Uterus (tissue), 4 donors: ENCODE data around the gene HMX3. TPM values are rescaled to one million over a fixed set of nuclear protein-coding genes. Genes with fewer than 3 reads are reported as not detected.

Source experiments
- DNase-seq, 2 donors: peaks; one replicate each; pipeline ENCODE4 v3.0.0-alpha.2; 2019 to 2020
- H3K27ac ChIP-seq, 2 donors: fragments of 200-600 bp; sonication (generic); 1 replicate in 1 of 2; 2 replicates in 1 of 2; pipeline ENCODE4 v1.5.1; 2016 to 2018
- H3K27me3 ChIP-seq, 2 donors: fragments of 200-600 bp; sonication (generic); one replicate each; pipeline ENCODE4 v1.5.1; 2018 to 2019; ENCODE audit warnings: control low read depth in 1 of 2
- H3K36me3 ChIP-seq, 2 donors: fragments of 200-600 bp; sonication (generic); one replicate each; pipeline ENCODE4 v1.5.1; 2019; ENCODE audit warnings: control low read depth in 1 of 2
- H3K4me1 ChIP-seq, 2 donors: fragments of 200-600 bp; sonication (generic); one replicate each; pipeline ENCODE4 v1.5.1; 2018 to 2019; ENCODE audit warnings: control low read depth in 1 of 2
- H3K4me3 ChIP-seq, 2 donors: fragments of 200-600 bp; sonication (generic); 1 replicate in 1 of 2; 2 replicates in 1 of 2; pipeline ENCODE4 v1.5.1; 2018 to 2019; ENCODE audit warnings: mild to moderate bottlenecking in 1 of 2
- H3K9me3 ChIP-seq, 2 donors: fragments of 200-600 bp; sonication (generic); one replicate each; pipeline ENCODE4 v1.5.1; 2019; ENCODE audit warnings: control low read depth in 1 of 2
- POLR2A ChIP-seq, 2 donors: fragments of 450-650 bp; IDR thresholded peaks; one replicate each; pipeline ENCODE4 v1.6.1; 2016; ENCODE audit warnings: antibody characterized with exemption in 2 of 2, mild to moderate bottlenecking in 1 of 2, moderate library complexity in 1 of 2
- intact Hi-C: fragments of 100-400 bp; cut with DNase I; formaldehyde crosslinking; loops from one replicate; pipeline ENCODE4 v1.15.1; 2023; ENCODE audit warnings: low total_unique reads
- total RNA-seq, 4 donors: library from RNA; depleted of rRNA in 3 of 4; stranded (reverse); fragments of >200 nt in 3 of 4; gene quantifications; one replicate each; pipeline versions ENCODE4 v1.1.0 to v1.2.4, GENCODE V29; 2014 to 2023
- TF ChIP-seq, protein P1 (sequence below), 4 experiments: fragments of 200-600 bp in 2 of 4; fragments of 450-650 bp in 2 of 4; sonication (generic) in 2 of 4; IDR thresholded peaks; one replicate each; pipeline ENCODE4 v1.5.1; 2016 to 2019; ENCODE audit warnings: antibody characterized with exemption in 4 of 4, mild to moderate bottlenecking in 2 of 4, moderate library complexity in 1 of 4
- donor health status: DM: yes; HTN: yes; CAD: no.

Gene HMX3
- total RNA-seq, 4 donors from 2014 or later: not detected

DNA sequence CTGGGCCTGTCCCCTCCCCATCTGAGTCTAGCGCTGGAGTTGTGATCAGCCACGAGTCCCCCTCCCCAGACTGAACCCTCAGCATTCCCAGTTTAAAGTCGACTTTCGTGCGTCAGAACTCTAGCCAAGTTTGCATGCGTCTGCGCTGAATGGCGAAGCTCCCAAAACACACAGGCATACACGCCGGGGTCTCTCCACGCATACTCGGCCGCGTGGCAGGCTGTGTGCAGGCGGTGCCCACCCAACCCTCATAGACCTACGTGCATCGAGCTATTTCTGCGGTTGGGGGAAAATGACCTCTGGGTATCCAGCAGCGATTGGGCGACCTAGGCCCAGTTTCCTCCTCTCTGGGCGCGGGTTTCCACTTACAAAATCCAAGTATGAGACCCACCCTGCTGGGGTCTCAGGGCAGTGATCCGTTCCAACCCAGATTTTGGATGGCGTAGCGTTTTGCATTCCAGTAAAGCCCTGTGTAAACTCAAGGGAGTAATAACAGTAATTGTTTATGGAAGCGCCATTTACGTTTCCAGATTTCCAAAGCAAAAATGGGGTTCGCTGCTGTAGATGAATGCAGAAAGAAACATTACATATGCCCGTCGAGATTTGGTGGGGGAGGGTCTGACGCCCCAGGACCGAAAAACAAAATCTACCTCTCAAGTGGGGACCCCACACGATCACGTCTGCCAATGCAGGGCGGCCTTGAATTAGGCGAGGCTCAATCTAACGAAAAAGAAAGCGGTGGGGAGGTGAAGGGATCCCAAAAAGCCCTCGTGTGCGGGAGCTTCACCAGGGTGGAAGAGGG is 2.0 kb upstream of the HMX3 start:
- no peak overlapping the region for H3K27ac ChIP-seq
- H3K4me3 ChIP-seq: no peak overlapping the region
- no peaks in the 10 kb centered on the region for H3K9me3 ChIP-seq
- peaks cover 11 to 69% of the 10 kb centered on the region in 2 donors for H3K27me3 ChIP-seq
- H3K4me1 ChIP-seq: peaks cover 0 to 29% of the 10 kb centered on the region in 2 donors
- DNase-seq: no peak
- intact Hi-C loops: loop anchor here (10.0 kb wide), 1 partner anchor 421 kb away; no protein-coding TSS in a partner anchor
- TF ChIP-seq, protein P1, sequence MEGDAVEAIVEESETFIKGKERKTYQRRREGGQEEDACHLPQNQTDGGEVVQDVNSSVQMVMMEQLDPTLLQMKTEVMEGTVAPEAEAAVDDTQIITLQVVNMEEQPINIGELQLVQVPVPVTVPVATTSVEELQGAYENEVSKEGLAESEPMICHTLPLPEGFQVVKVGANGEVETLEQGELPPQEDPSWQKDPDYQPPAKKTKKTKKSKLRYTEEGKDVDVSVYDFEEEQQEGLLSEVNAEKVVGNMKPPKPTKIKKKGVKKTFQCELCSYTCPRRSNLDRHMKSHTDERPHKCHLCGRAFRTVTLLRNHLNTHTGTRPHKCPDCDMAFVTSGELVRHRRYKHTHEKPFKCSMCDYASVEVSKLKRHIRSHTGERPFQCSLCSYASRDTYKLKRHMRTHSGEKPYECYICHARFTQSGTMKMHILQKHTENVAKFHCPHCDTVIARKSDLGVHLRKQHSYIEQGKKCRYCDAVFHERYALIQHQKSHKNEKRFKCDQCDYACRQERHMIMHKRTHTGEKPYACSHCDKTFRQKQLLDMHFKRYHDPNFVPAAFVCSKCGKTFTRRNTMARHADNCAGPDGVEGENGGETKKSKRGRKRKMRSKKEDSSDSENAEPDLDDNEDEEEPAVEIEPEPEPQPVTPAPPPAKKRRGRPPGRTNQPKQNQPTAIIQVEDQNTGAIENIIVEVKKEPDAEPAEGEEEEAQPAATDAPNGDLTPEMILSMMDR (IDR thresholded peaks at IDR 0.05): no peak
- TF ChIP-seq POLR2A (IDR thresholded peaks at IDR 0.05): no peak
- H3K36me3 ChIP-seq: no peaks in the 10 kb centered on the region

GRCh38 chr10:123134343-123134914 is 1.3 kb upstream of the HMX3 start:
- Histone ChIP-seq H3K4me1 (peaks cover 0 to 29% of the 10 kb centered on the region in 2 donors), H3K9me3 (no peaks in the 10 kb centered on the region), H3K27ac (no peak overlapping the region), H3K27me3 (peaks cover 14 to 76% of the 10 kb centered on the region in 2 donors), H3K36me3 (no peaks in the 10 kb centered on the region), H3K4me3 (no peak overlapping the region)
- DNase-seq: no peak
- intact Hi-C loops: loop anchor here (10.0 kb wide), 1 partner anchor 420 kb away; no protein-coding TSS in a partner anchor
- TF ChIP-seq, protein P1 (IDR thresholded peaks at IDR 0.05): no peak
- TF ChIP-seq POLR2A (IDR thresholded peaks at IDR 0.05): no peak

DNA sequence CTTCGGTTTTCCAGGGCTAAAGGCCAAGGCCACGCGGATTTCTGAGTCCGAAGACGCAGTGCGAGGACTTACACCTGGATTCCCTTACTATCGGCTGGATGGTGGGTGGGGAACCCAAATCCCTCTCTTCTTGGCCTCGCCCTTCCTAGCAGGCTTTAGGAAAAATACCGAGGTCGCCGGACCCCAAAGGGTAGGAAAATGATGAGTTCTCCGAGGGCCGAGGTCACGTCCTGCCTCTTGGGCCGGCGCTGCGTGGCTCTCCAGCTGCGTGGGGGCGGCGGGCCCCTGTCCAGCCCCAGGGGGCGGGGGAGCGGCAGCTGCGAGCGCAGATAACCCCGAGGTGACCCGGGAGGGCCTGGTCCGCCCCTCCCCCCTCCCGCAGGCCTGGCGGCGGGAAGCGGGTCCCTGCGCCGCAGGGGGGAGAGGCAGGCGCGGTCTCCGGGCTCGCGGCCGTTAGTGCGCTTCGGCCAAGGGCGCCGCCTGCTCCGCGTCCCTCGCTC is 805 bp upstream of the HMX3 start:
- Histone ChIP-seq H3K36me3 (no peaks in the 10 kb centered on the region), H3K9me3 (no peaks in the 10 kb centered on the region), H3K27ac (no peak overlapping the region), H3K4me3 (no peak overlapping the region), H3K4me1 (peaks cover 0 to 29% of the 10 kb centered on the region in 2 donors), H3K27me3 (peaks cover 20 to 82% of the 10 kb centered on the region in 2 donors)
- TF ChIP-seq POLR2A (IDR thresholded peaks at IDR 0.05): no peak
- TF ChIP-seq, protein P1 (IDR thresholded peaks at IDR 0.05): no peak
- DNase-seq: no peak
- intact Hi-C loops: loop anchor here (10.0 kb wide), 1 partner anchor 420 kb away; no protein-coding TSS in a partner anchor

- intact Hi-C loops: loop anchor here (10.0 kb wide), 1 partner anchor 418 kb away; no protein-coding TSS in a partner anchor
- peaks cover 30 to 93% of the 10 kb centered on the region in 2 donors for H3K27me3 ChIP-seq
These were observed 543 bp downstream of the HMX3 start for GRCh38 chr10:123136221-123136805.

More at GRCh38 chr10:123136221-123136805, 543 bp downstream of the HMX3 start:
- no peak for DNase-seq
- Histone ChIP-seq H3K4me3 (peak overlapping the region in 1 of 2 donors; percentile 22), H3K4me1 (peaks cover 0 to 29% of the 10 kb centered on the region in 2 donors), H3K27ac (no peak overlapping the region), H3K36me3 (no peaks in the 10 kb centered on the region), H3K9me3 (no peaks in the 10 kb centered on the region)
- TF ChIP-seq POLR2A (IDR thresholded peaks at IDR 0.05): no peak
- TF ChIP-seq, protein P1 (IDR thresholded peaks at IDR 0.05): no peak
